Fibroblast of upper back skin (primary cell): Measurements from ENCODE around the gene SMG6.
"Not testable (repeated sequence)": the region's sequence is repeated elsewhere in the genome, so short reads cannot be mapped to it uniquely, and the experiment has no call there.

ENCODE experiments used
- DNase-seq: peaks from one replicate; pipeline ENCODE4 v3.0.0-alpha.2; 2013

SMG6 gene

GRCh38 chr17:2259769-2260536 is 43.6 kb downstream of the SMG6 start:
- peak; percentile 72 for DNase-seq

- DNase-seq, result not testable (repeated sequence)
These were observed 44.8 kb downstream of the SMG6 start for GRCh38 chr17:2258830-2259229.

- no peak for DNase-seq
These were observed 49.7 kb downstream of the SMG6 start for GRCh38 chr17:2253768-2254406.

GRCh38 chr17:2253362-2253761 is 50.2 kb downstream of the SMG6 start:
- DNase-seq, result no peak

GRCh38 chr17:2251098-2251497 is 52.5 kb downstream of the SMG6 start:
- peak; percentile 48 for DNase-seq

- peak; percentile 76 for DNase-seq
These were observed 53.2 kb downstream of the SMG6 start for GRCh38 chr17:2250140-2251095.

GRCh38 chr17:2247005-2247404 is 56.6 kb downstream of the SMG6 start:
- DNase-seq, result no peak

GRCh38 chr17:2244545-2245525 is 58.8 kb downstream of the SMG6 start:
- peak; percentile 83 for DNase-seq

- DNase-seq, result peak; percentile 64
These were observed 59.6 kb downstream of the SMG6 start for GRCh38 chr17:2243953-2244352.

- peak; percentile 92 for DNase-seq
These were observed 61.8 kb downstream of the SMG6 start for GRCh38 chr17:2241823-2242222.

- no peak for DNase-seq
These were observed 63.0 kb downstream of the SMG6 start for GRCh38 chr17:2240541-2240940.

GRCh38 chr17:2239882-2240430 is 63.6 kb downstream of the SMG6 start:
- peak; percentile 90 for DNase-seq

GRCh38 chr17:2239170-2239551 is 64.4 kb downstream of the SMG6 start:
- no peak for DNase-seq

GRCh38 chr17:2238432-2239169 is 65.0 kb downstream of the SMG6 start:
- DNase-seq, result no peak

GRCh38 chr17:2237950-2238349 is 65.6 kb downstream of the SMG6 start:
- DNase-seq, result no peak

- peak; percentile 62 for DNase-seq
These were observed 66.1 kb downstream of the SMG6 start for GRCh38 chr17:2237521-2237921.

GRCh38 chr17:2235792-2236366 is 67.7 kb downstream of the SMG6 start:
- peak; percentile 95 for DNase-seq

GRCh38 chr17:2235265-2235664 is 68.3 kb downstream of the SMG6 start:
- DNase-seq, result no peak

GRCh38 chr17:2233441-2233947 is 70.1 kb downstream of the SMG6 start:
- DNase-seq, result peak; percentile 81

- DNase-seq, result peak; percentile 91
These were observed 71.3 kb downstream of the SMG6 start for GRCh38 chr17:2232244-2232638.
